HCT116 (cell line): ENCODE data around the gene GP9.

Experiments used
- CTCF ChIP-seq, 3 experiments: fragments of 200-600 bp in 1 of 3; sonication (generic) in 1 of 3; IDR thresholded peaks in 2 of 3; conservative IDR thresholded peaks in 1 of 3; 2 replicates each; pipeline ENCODE4 v1.5.1; 2012 to 2017; ENCODE audit warnings: low read depth in 2 of 3, low read length in 2 of 3, antibody characterized with exemption in 1 of 3, borderline replicate concordance in 1 of 3, control low read depth in 1 of 3, mild to moderate bottlenecking in 1 of 3, mixed read lengths in 1 of 3, mixed run types in 1 of 3, moderate library complexity in 1 of 3; ENCODE audit not compliant: insufficient read depth in 1 of 3
- EZH2 ChIP-seq: fragments of 200-600 bp; sonication (generic); IDR thresholded peaks from 2 replicates; pipeline ENCODE4 v1.6.1; 2017; ENCODE audit warnings: antibody characterized with exemption, mixed run types
- POLR2A ChIP-seq: IDR thresholded peaks from 2 replicates; pipeline ENCODE4 v1.7.0; 2011; ENCODE audit warnings: borderline replicate concordance; ENCODE audit not compliant: insufficient read depth, insufficient read length; ENCODE audit errors: extremely low read depth
- REST ChIP-seq: IDR thresholded peaks from 2 replicates; pipeline ENCODE4 v1.6.1; 2012; ENCODE audit warnings: low read depth
- SIN3A ChIP-seq: IDR thresholded peaks from 2 replicates; pipeline ENCODE4 v1.6.1; 2012; ENCODE audit warnings: low read depth
- SP1 ChIP-seq: IDR thresholded peaks from 2 replicates; pipeline ENCODE4 v1.6.1; 2012; ENCODE audit warnings: low read depth

- TF ChIP-seq EZH2 (no peak), POLR2A (peak; percentile 56), CTCF (IDR thresholded peaks at IDR 0.05 in 2 of 3, conservative IDR thresholded peaks at IDR 0.05 in 1 of 3; ENCODE audit: borderline replicate concordance in 1 of 3, insufficient read depth in 1 of 3, low read depth in 2 of 3, low read length in 2 of 3) (peak in 2 of 3 experiments; percentile 63 to 74; a peak in 5 of 6 replicates), REST (no peak), SIN3A (no peak), SP1 (peak; percentile 56; the same call in 1 of the 2 replicates)
These were observed 33.6 kb upstream of the GP9 start for GRCh38 chr3:129026728-129027543.
